IMR-90 (cell line): ENCODE data around the gene ACSS3. TPM values are rescaled to one million over a fixed set of nuclear protein-coding genes. Genes with fewer than 3 reads are reported as not detected.
"Not testable (repeated sequence)": the region's sequence is repeated elsewhere in the genome, so short reads cannot be mapped to it uniquely, and the experiment has no call there.

Experiments
- ATAC-seq: fragments of 200-7000 bp; cut with Tn5 transposase; 2 replicates; pipeline ENCODE4 v1.9.1; 2020; ENCODE audit warnings: low read depth, mild to moderate bottlenecking, moderate library complexity
- BruUV-seq: library from RNA; stranded (reverse); fragments of 400-500 nt; replicated peaks from 2 replicates; lab custom pipeline; 2021; lab: Mats Ljungman, UMichigan
- CTCF ChIA-PET: fragments of 300-600 bp; formaldehyde crosslinking; extraction: SDS; loops from one replicate; lab custom pipeline; 2021; ENCODE audit warnings: antibody characterized with exemption; lab: Yijun Ruan, JAX
- POLR2A ChIA-PET: fragments of 300-600 bp; sonication (Branson Sonifier 250); formaldehyde crosslinking; loops from one replicate; lab custom pipeline; 2022; ENCODE audit warnings: antibody characterized with exemption; ENCODE audit not compliant: unreplicated experiment; lab: Charles Lee
- DNase-seq: peaks from one replicate; pipeline ENCODE4 v3.0.0; 2013
- H2AFZ ChIP-seq: replicated peaks from 2 replicates; pipeline ENCODE3; 2013; ENCODE audit warnings: low read length, mild to moderate bottlenecking; ENCODE audit not compliant: poor library complexity
- H2AK5ac ChIP-seq: 2 replicates; pipeline ENCODE4 v1.6.1; 2013; ENCODE audit warnings: low read depth, low read length, inconsistent platforms
- H2AK9ac ChIP-seq: replicated peaks from 2 replicates; pipeline ENCODE3; 2013; ENCODE audit warnings: mild to moderate bottlenecking, low read depth, low read length, moderate library complexity; ENCODE audit not compliant: poor library complexity
- H2BK120ac ChIP-seq: 2 replicates; pipeline ENCODE4 v1.6.1; 2013; ENCODE audit warnings: low read depth, low read length, inconsistent platforms
- H2BK15ac ChIP-seq: 3 replicates; pipeline ENCODE4 v1.6.1; 2013; ENCODE audit warnings: low read depth, low read length, inconsistent platforms
- H2BK20ac ChIP-seq: 2 replicates; pipeline ENCODE4 v1.6.1; 2013; ENCODE audit warnings: low read depth, mild to moderate bottlenecking, inconsistent platforms, low read length, moderate library complexity
- H2BK5ac ChIP-seq: 2 replicates; pipeline ENCODE4 v1.6.1; 2013; ENCODE audit warnings: mild to moderate bottlenecking, low read depth, low read length, inconsistent platforms; ENCODE audit not compliant: poor library complexity, severe bottlenecking
- H3K14ac ChIP-seq: replicated peaks from 2 replicates; pipeline ENCODE4 v1.6.1; 2013; ENCODE audit warnings: low read depth, low read length, inconsistent platforms
- H3K18ac ChIP-seq: 2 replicates; pipeline ENCODE4 v1.6.1; 2013; ENCODE audit warnings: low read depth, low read length, control low read depth
- H3K23ac ChIP-seq: 2 replicates; pipeline ENCODE4 v1.6.1; 2013; ENCODE audit warnings: low read depth, low read length, inconsistent platforms
- H3K27ac ChIP-seq: 2 replicates; pipeline ENCODE4 v1.5.1; 2013; ENCODE audit warnings: mild to moderate bottlenecking, control low read depth, low read length; ENCODE audit not compliant: insufficient read depth
- H3K27me3 ChIP-seq: 2 replicates; pipeline ENCODE4 v1.6.1; 2013; ENCODE audit warnings: low read length; ENCODE audit not compliant: control insufficient read depth, insufficient read depth
- H3K36me3 ChIP-seq: 2 replicates; pipeline ENCODE4 v1.6.1; 2013; ENCODE audit warnings: low read length, mixed read lengths; ENCODE audit not compliant: control insufficient read depth, insufficient read depth
- H3K4ac ChIP-seq: 2 replicates; pipeline ENCODE4 v1.6.1; 2013; ENCODE audit warnings: low read depth, low read length, inconsistent platforms
- H3K4me1 ChIP-seq: 2 replicates; pipeline ENCODE4 v1.6.1; 2013; ENCODE audit warnings: low read length, mixed read lengths; ENCODE audit not compliant: control insufficient read depth, insufficient read depth
- H3K4me2 ChIP-seq: 2 replicates; pipeline ENCODE4 v1.6.1; 2013; ENCODE audit warnings: low read depth, mild to moderate bottlenecking, control low read depth, low read length, moderate library complexity
- H3K4me3 ChIP-seq: 2 replicates; pipeline ENCODE4 v1.5.1; 2013; ENCODE audit warnings: low read depth, mild to moderate bottlenecking, control low read depth, low read length, moderate library complexity; ENCODE audit not compliant: insufficient read depth
- H3K56ac ChIP-seq: 2 replicates; pipeline ENCODE4 v1.6.1; 2013; ENCODE audit warnings: low read length, inconsistent platforms; ENCODE audit not compliant: insufficient read depth; ENCODE audit errors: extremely low read depth
- H3K79me1 ChIP-seq, 2 experiments: 2 replicates each; pipeline ENCODE4 v1.6.1; 2013; ENCODE audit warnings: low read length in 2 of 2, inconsistent platforms in 1 of 2, low read depth in 1 of 2
- H3K9ac ChIP-seq: 2 replicates; pipeline ENCODE4 v1.6.1; 2013; ENCODE audit warnings: low read depth, low read length, control low read depth
- H3K9me1 ChIP-seq: 2 replicates; pipeline ENCODE4 v1.6.1; 2013; ENCODE audit warnings: low read length, inconsistent platforms; ENCODE audit not compliant: insufficient read depth
- H3K9me3 ChIP-seq: 2 replicates; pipeline ENCODE4 v1.6.1; 2013; ENCODE audit warnings: low read length; ENCODE audit not compliant: control insufficient read depth, insufficient read depth
- H4K20me1 ChIP-seq: 2 replicates; pipeline ENCODE4 v1.6.1; 2013; ENCODE audit warnings: low read length, inconsistent platforms; ENCODE audit not compliant: insufficient read depth
- H4K5ac ChIP-seq: 2 replicates; pipeline ENCODE4 v1.6.1; 2013; ENCODE audit warnings: mild to moderate bottlenecking, low read depth, low read length, control low read depth
- H4K8ac ChIP-seq, 2 experiments: 2 replicates each; pipeline ENCODE4 v1.6.1; 2013; ENCODE audit warnings: low read depth in 2 of 2, low read length in 2 of 2, control low read depth in 1 of 2, inconsistent platforms in 1 of 2
- H4K91ac ChIP-seq: 2 replicates; pipeline ENCODE4 v1.6.1; 2013; ENCODE audit warnings: low read depth, low read length, inconsistent platforms; ENCODE audit not compliant: insufficient read depth
- CHD1 ChIP-seq: IDR thresholded peaks from 2 replicates; pipeline ENCODE4 v1.6.1; 2012; ENCODE audit warnings: low read depth, low read length, improper control_type of control experiment
- MAFK ChIP-seq: IDR thresholded peaks from 2 replicates; pipeline ENCODE4 v1.6.1; 2012; ENCODE audit warnings: low read depth, low read length, improper control_type of control experiment
- WGBS, 2 experiments: methylation state at CpG; one replicate each; pipeline versions ENCODE4 v1.1.5 to v1.1.7; 2013; ENCODE audit warnings: missing lambda C conversion rate in 2 of 2; ENCODE audit not compliant: insufficient read length in 1 of 2; ENCODE audit errors: extremely low coverage in 2 of 2; 5-methylcytosine and 5-hydroxymethylcytosine counted together
- dilution Hi-C: fragments of 300-500 bp; cut with HindIII; formaldehyde crosslinking; loops from one replicate; pipeline ENCODE4 v1.14.3; 2018; ENCODE audit warnings: low sequenced_read_pairs; ENCODE audit not compliant: unreplicated experiment
- in situ Hi-C: fragments of 300-500 bp; cut with MboI; formaldehyde crosslinking; loops from 3 replicates; pipeline ENCODE4 v1.14.3; 2019; ENCODE audit warnings: low sequenced_read_pairs, inconsistent platforms, mixed read lengths
- intact Hi-C: fragments of 100-400 bp; cut with micrococcal nuclease; formaldehyde crosslinking; loops from 2 replicates; pipeline ENCODE4 v1.10.0; 2022
- polyA plus RNA-seq, 3 experiments: library from polyadenylated mRNA; depleted of rRNA; stranded (reverse); fragments of >200 nt; gene quantifications; 2 replicates each; pipeline ENCODE4 v1.2.3, GENCODE V29; 2012; ENCODE audit warnings: low replicate concordance in 1 of 3
- total RNA-seq: library from RNA; depleted of rRNA; stranded (reverse); fragments of >200 nt; gene quantifications from 2 replicates; pipeline ENCODE4 v1.2.3, GENCODE V29; 2012

Gene ACSS3
- total and polyA plus RNA-seq, 2 of the 4 experiments (the other 2 are of a cell fraction), result 0.84 to 2.0 TPM

GRCh38 chr12:81043979-81044740 lies 33.7 kb upstream of the ACSS3 start:
- no CpG with 5 or more reads among the region's 1 CpG for WGBS, 2 experiments

GRCh38 chr12:81064971-81065370 lies 12.9 kb upstream of the ACSS3 start:
- H3K4me3 ChIP-seq, H3K36me3 ChIP-seq, H3K27ac ChIP-seq, DNase-seq, H2AK5ac ChIP-seq, H2BK5ac ChIP-seq, H3K9me3 ChIP-seq, H4K8ac ChIP-seq, CTCF ChIA-PET, H4K5ac ChIP-seq, BruUV-seq, H3K4me1 ChIP-seq, H2AK9ac ChIP-seq, H4K91ac ChIP-seq, H2BK120ac ChIP-seq, H3K23ac ChIP-seq, dilution Hi-C loops, H3K27me3 ChIP-seq, H3K4ac ChIP-seq, in situ Hi-C loops, H4K20me1 ChIP-seq, H2BK20ac ChIP-seq, ATAC-seq, intact Hi-C loops, H3K4me2 ChIP-seq, H3K9ac ChIP-seq, H3K14ac ChIP-seq, H3K79me1 ChIP-seq, POLR2A ChIA-PET, H2AFZ ChIP-seq, H3K18ac ChIP-seq, H3K9me1 ChIP-seq, H2BK15ac ChIP-seq, H3K56ac ChIP-seq: not testable (repeated sequence)
- 72% methylated on average over 6 of the region's 11 CpGs; no CpG with 5 or more reads in 1 of the 2 experiments for WGBS, 2 experiments

More at GRCh38 chr12:81043979-81044740, 33.7 kb upstream of the ACSS3 start:
- Histone ChIP-seq H2AFZ (no peak overlapping the region), H4K5ac (no peak overlapping the region), H2BK5ac (no peak overlapping the region), H3K56ac (no peak overlapping the region), H3K4ac (no peak overlapping the region), H3K14ac (no peak overlapping the region), H3K9ac (no peak overlapping the region), H3K4me2 (no peak overlapping the region), H4K91ac (no peak overlapping the region), H3K23ac (no peak overlapping the region), H3K27me3 (no peaks in the 10 kb centered on the region), H2AK9ac (no peak overlapping the region), H4K20me1 (no peaks in the 10 kb centered on the region), H3K9me3 (no peaks in the 10 kb centered on the region), H2BK120ac (no peak overlapping the region), H3K4me1 (no peaks in the 10 kb centered on the region), H3K4me3 (no peak overlapping the region), H3K27ac (no peak overlapping the region), H2BK20ac (no peak overlapping the region), H2AK5ac (no peak overlapping the region), H3K18ac (no peak overlapping the region), H3K79me1 (no peaks in the 10 kb centered on the region), H3K9me1 (no peaks in the 10 kb centered on the region), H3K36me3 (no peaks in the 10 kb centered on the region), H2BK15ac (no peak overlapping the region), H4K8ac (no peak overlapping the region)
- ATAC-seq (no peak), DNase-seq (no peak)
- no TSS peak for BruUV-seq
- no peak for TF ChIP-seq MAFK
- no peak for TF ChIP-seq CHD1
- ChIA-PET POLR2A (no interaction called here), CTCF (no interaction called here)
- in situ Hi-C loops, result no loop called here
- dilution Hi-C loops, result no loop called here
- intact Hi-C loops, result no loop called here
